Lower lobe of right lung (tissue), 2 donors: ENCODE data around the gene ATXN7. TPM values are rescaled to one million over a fixed set of nuclear protein-coding genes. Genes with fewer than 3 reads are reported as not detected.

Source experiments
- ATAC-seq, 2 donors: fragments of 200-7000 bp; cut with Tn5 transposase; one replicate each; pipeline ENCODE4 v1.9.1; 2020 to 2022; ENCODE audit warnings: mild to moderate bottlenecking in 2 of 2, moderate library complexity in 2 of 2
- DNase-seq: peaks from one replicate; pipeline ENCODE4 v3.0.0-alpha.2; 2020
- H3K27ac ChIP-seq: fragments of 200-600 bp; one replicate; pipeline ENCODE4 v1.8.0; 2022
- H3K27me3 ChIP-seq: fragments of 200-600 bp; one replicate; pipeline ENCODE4 v1.8.0; 2022; ENCODE audit warnings: low read depth
- H3K36me3 ChIP-seq: fragments of 200-600 bp; one replicate; pipeline ENCODE4 v1.8.0; 2022; ENCODE audit warnings: mild to moderate bottlenecking
- H3K4me1 ChIP-seq: fragments of 200-600 bp; one replicate; pipeline ENCODE4 v1.8.0; 2022
- H3K4me3 ChIP-seq: fragments of 200-600 bp; one replicate; pipeline ENCODE4 v1.8.0; 2022; ENCODE audit warnings: mild to moderate bottlenecking
- H3K9me3 ChIP-seq: fragments of 200-600 bp; one replicate; pipeline ENCODE4 v1.8.0; 2022
- CTCF ChIP-seq: fragments of 200-600 bp; IDR thresholded peaks from one replicate; pipeline ENCODE4 v1.8.0; 2022; ENCODE audit warnings: antibody characterized with exemption, mild to moderate bottlenecking
- intact Hi-C: fragments of 100-400 bp; cut with DNase I; formaldehyde crosslinking; loops from one replicate; pipeline ENCODE4 v1.11.0; 2022
- total RNA-seq: library from RNA; stranded (reverse); fragmentation: NEBNext Ultra II Directional; extraction: Animal tissue kit (Norgen Biotek cat#: 25700); gene quantifications from one replicate; pipeline ENCODE4 v1.2.1, GENCODE V29; 2021
- donor health status: DM: no; HTN: yes; CAD: no; lungs with severe emphysema.

Gene ATXN7
- total RNA-seq, 1 donor from 2014 or later, result 37.3 TPM

GRCh38 chr3:63927422-63928280 lies 64.0 kb downstream of the ATXN7 start:
- Histone ChIP-seq H3K27ac (peak overlapping the region; percentile 0), H3K9me3 (no peaks in the 10 kb centered on the region), H3K4me3 (no peak overlapping the region), H3K27me3 (no peaks in the 10 kb centered on the region), H3K36me3 (peaks cover 13% of the 10 kb centered on the region), H3K4me1 (peaks cover 28% of the 10 kb centered on the region)
- ATAC-seq (no peak), DNase-seq (no peak)
- no peak for TF ChIP-seq CTCF
- intact Hi-C loops, result no loop called here

- Histone ChIP-seq H3K36me3 (peaks cover 2% of the 10 kb centered on the region), H3K4me3 (no peak overlapping the region), H3K4me1 (peaks cover 57% of the 10 kb centered on the region), H3K27ac (no peak overlapping the region), H3K27me3 (no peaks in the 10 kb centered on the region), H3K9me3 (no peaks in the 10 kb centered on the region)
- ATAC-seq (no peak), DNase-seq (no peak)
- intact Hi-C loops, result no loop called here
- TF ChIP-seq CTCF, result no peak
Observed at GRCh38 chr3:63931290-63931689, 67.6 kb downstream of the ATXN7 start.

- no peak for TF ChIP-seq CTCF
- intact Hi-C loops, result no loop called here
- peaks cover 64% of the 10 kb centered on the region for H3K4me1 ChIP-seq
Observed at GRCh38 chr3:63932509-63933212, 69.0 kb downstream of the ATXN7 start.

DNA sequence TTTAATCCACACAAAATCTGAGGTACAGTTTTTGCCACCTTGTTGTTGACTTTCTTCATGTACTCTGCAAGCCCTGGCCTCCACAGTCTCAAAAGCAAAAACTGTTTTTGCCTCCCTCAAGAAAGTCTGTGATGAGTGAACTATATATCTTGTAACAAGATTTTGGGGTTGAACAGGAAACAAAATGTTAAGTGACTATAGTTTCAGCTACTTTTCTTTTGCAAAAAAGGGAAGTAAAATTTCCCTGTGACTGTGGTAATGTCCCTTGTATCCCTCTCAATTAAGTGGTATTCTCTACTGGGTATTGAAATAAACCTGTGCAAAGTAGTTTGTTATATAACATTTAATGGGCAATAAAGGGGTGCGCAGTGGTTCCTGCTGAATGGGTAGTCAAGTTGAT lies 69.8 kb downstream of the ATXN7 start:
- peaks cover 70% of the 10 kb centered on the region for H3K4me1 ChIP-seq
- no peak for TF ChIP-seq CTCF
- DNase-seq, result no peak
- H3K9me3 ChIP-seq, result no peaks in the 10 kb centered on the region
- intact Hi-C loops, result no loop called here
- no peaks in the 10 kb centered on the region for H3K27me3 ChIP-seq
- peaks cover 2% of the 10 kb centered on the region for H3K36me3 ChIP-seq
- no peak overlapping the region for H3K4me3 ChIP-seq
- no peak for ATAC-seq
- peak overlapping the region; percentile 13 for H3K27ac ChIP-seq

More at GRCh38 chr3:63932509-63933212, 69.0 kb downstream of the ATXN7 start:
- DNase-seq (no peak), ATAC-seq (peak in 1 of 2 donors; percentile 26)
- Histone ChIP-seq H3K27ac (peak overlapping the region; percentile 13), H3K9me3 (no peaks in the 10 kb centered on the region), H3K4me3 (no peak overlapping the region), H3K36me3 (peaks cover 2% of the 10 kb centered on the region), H3K27me3 (no peaks in the 10 kb centered on the region)

DNA sequence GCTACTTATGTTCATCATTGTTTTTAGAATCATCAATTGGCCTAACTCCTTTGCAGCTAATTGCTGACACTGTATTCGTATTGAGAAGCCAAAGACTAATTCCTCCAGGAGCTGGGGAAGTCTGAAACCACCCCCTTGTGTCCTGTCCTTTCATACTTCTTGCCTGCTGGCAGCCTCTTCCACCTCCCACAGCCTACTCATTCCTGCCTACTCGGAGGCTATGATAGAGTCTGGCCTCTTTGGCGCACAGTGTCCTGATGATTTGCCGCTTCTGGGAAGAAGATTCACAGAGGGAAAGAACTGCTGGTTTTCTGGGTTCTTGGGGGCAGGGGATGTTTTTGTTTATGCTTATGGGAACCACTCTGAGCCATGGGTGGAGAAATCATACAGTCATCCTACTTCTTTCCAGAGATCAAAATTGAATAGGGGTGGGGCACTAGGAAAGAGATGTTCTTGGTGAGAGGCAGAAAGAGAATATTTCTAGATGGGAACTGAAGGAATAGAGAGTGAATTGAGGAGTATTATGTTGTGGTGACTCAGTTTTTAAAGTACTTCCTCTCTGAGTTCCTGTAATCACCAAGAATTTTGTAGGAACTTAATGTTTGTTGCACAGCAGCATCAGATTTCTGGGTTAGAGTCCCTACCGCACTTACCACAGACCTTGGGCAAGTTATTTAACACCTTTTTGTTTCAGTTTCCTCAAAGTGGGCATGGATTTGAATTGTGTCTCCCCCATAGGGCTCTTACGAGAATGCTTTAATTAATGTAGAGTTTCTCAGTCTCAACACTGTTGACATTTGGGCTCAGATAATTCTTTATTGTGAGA lies 70.6 kb downstream of the ATXN7 start:
- Histone ChIP-seq H3K27ac (no peak overlapping the region), H3K4me1 (peaks cover 72% of the 10 kb centered on the region), H3K36me3 (peaks cover 2% of the 10 kb centered on the region), H3K4me3 (no peak overlapping the region), H3K9me3 (no peaks in the 10 kb centered on the region), H3K27me3 (no peaks in the 10 kb centered on the region)
- TF ChIP-seq CTCF, result no peak
- DNase-seq, result no peak
- peak; percentile 28 to 60 for ATAC-seq
- intact Hi-C loops, result no loop called here
